GM04504 (cell line): Measurements from ENCODE around the gene ALS2CL.
"Not testable (repeated sequence)": the region's sequence is repeated elsewhere in the genome, so short reads cannot be mapped to it uniquely, and the experiment has no call there.

Experiments used
- DNase-seq: peaks from one replicate; pipeline ENCODE4 v3.0.0-alpha.2; 2012; ENCODE audit warnings: low read depth

ALS2CL gene

GRCh38 chr3:46693038-46693891 is at the start of gene ALS2CL:
TSS of gene ALS2CL (minus strand) at chr3:46693679. CDS start at chr3:46689440, 4,239 bp downstream.
- no peak for DNase-seq

GRCh38 chr3:46742992-46743585 is 49.6 kb upstream of the ALS2CL start:
- DNase-seq: no peak

- not testable (repeated sequence) for DNase-seq
These were observed 46.1 kb upstream of the ALS2CL start for GRCh38 chr3:46739565-46739964.

- DNase-seq: no peak
These were observed 43.9 kb upstream of the ALS2CL start for GRCh38 chr3:46737329-46737731.

- no peak for DNase-seq
These were observed 42.8 kb upstream of the ALS2CL start for GRCh38 chr3:46736006-46736872.

- DNase-seq: no peak
These were observed 41.3 kb upstream of the ALS2CL start for GRCh38 chr3:46734773-46735172.

GRCh38 chr3:46733026-46733800 is 39.7 kb upstream of the ALS2CL start:
- no peak for DNase-seq

GRCh38 chr3:46731795-46732194 is 38.3 kb upstream of the ALS2CL start:
- no peak for DNase-seq

- DNase-seq: no peak
These were observed 37.3 kb upstream of the ALS2CL start for GRCh38 chr3:46730819-46731218.

GRCh38 chr3:46729038-46729437 is 35.6 kb upstream of the ALS2CL start:
- DNase-seq: no peak

GRCh38 chr3:46725621-46726314 is 32.3 kb upstream of the ALS2CL start:
- DNase-seq: no peak

- no peak for DNase-seq
These were observed 30.9 kb upstream of the ALS2CL start for GRCh38 chr3:46724424-46724823.

- no peak for DNase-seq
These were observed 29.0 kb upstream of the ALS2CL start for GRCh38 chr3:46722443-46722842.

GRCh38 chr3:46721009-46721408 is 27.5 kb upstream of the ALS2CL start:
- DNase-seq: no peak

GRCh38 chr3:46719735-46720271 is 26.3 kb upstream of the ALS2CL start:
- no peak for DNase-seq

- no peak for DNase-seq
These were observed 25.6 kb upstream of the ALS2CL start for GRCh38 chr3:46719044-46719565.

- no peak for DNase-seq
These were observed 24.2 kb upstream of the ALS2CL start, which contains the start of gene PRSS50 for GRCh38 chr3:46717447-46718231. TSS of gene PRSS50 (minus strand) at chr3:46717869. CDS start at chr3:46717824, 45 bp downstream.

- no peak for DNase-seq
These were observed 23.3 kb upstream of the ALS2CL start for GRCh38 chr3:46716461-46717441.
